GM12878 (cell line): ENCODE measurements around the gene ZNF813.
"Not testable (repeated sequence)": the region's sequence is repeated elsewhere in the genome, so short reads cannot be mapped to it uniquely, and the experiment has no call there.

ENCODE experiments used
- EP300 ChIP-seq, 2 experiments: fragments of 150-350 bp in 1 of 2; IDR thresholded peaks; 2 replicates each; pipeline ENCODE4 v1.6.1; 2011 to 2012; ENCODE audit warnings: low read depth in 2 of 2, low read length in 2 of 2, borderline replicate concordance in 1 of 2, improper control_type of control experiment in 1 of 2, inconsistent platforms in 1 of 2; ENCODE audit not compliant: control insufficient read depth in 1 of 2
- HDAC2 ChIP-seq: fragments of 200-600 bp; sonication (generic); IDR thresholded peaks from 2 replicates; pipeline ENCODE4 v1.6.1; 2017
- NFIC ChIP-seq: IDR thresholded peaks from 2 replicates; pipeline ENCODE4 v1.6.1; 2012; ENCODE audit warnings: low read depth, mild to moderate bottlenecking, inconsistent platforms, low read length, moderate library complexity
- ZBED1 ChIP-seq: IDR thresholded peaks from 2 replicates; pipeline ENCODE4 v1.6.1; 2016; ENCODE audit warnings: borderline replicate concordance
- TF ChIP-seq, protein P1 (sequence below): IDR thresholded peaks from 2 replicates; pipeline ENCODE4 v1.6.1; 2011; ENCODE audit warnings: low read depth, low read length, improper control_type of control experiment, borderline replicate concordance
- TF ChIP-seq, protein P2 (sequence below), 3 experiments: IDR thresholded peaks in 2 of 3; conservative IDR thresholded peaks in 1 of 3; 2 replicates each; pipeline ENCODE4 v1.5.1; 2011; ENCODE audit warnings: low read depth in 3 of 3, low read length in 3 of 3, mild to moderate bottlenecking in 3 of 3, control low read depth in 2 of 3, moderate library complexity in 2 of 3, inconsistent platforms in 1 of 3, mixed read lengths in 1 of 3; ENCODE audit not compliant: control insufficient read depth in 2 of 3, insufficient read depth in 1 of 3; ENCODE audit errors: extremely low read depth in 1 of 3
- TF ChIP-seq, protein P3 (sequence below): fragments of 450-650 bp; IDR thresholded peaks from 2 replicates; pipeline ENCODE4 v1.6.1; 2016; ENCODE audit warnings: mild to moderate bottlenecking
- TF ChIP-seq, protein P4 (sequence below): IDR thresholded peaks from 2 replicates; pipeline ENCODE4 v1.6.1; 2011; ENCODE audit warnings: low read depth, mild to moderate bottlenecking, low read length, moderate library complexity, borderline replicate concordance; ENCODE audit errors: extremely low read depth
- TF ChIP-seq, protein P5 (sequence below): fragments of 450-650 bp; IDR thresholded peaks from 2 replicates; pipeline ENCODE4 v1.6.1; 2014; ENCODE audit warnings: mild to moderate bottlenecking
- TF ChIP-seq, protein P6 (sequence below): IDR thresholded peaks from 2 replicates; pipeline ENCODE4 v1.6.1; 2011; ENCODE audit warnings: mild to moderate bottlenecking, low read depth, low read length, moderate library complexity; ENCODE audit not compliant: insufficient replicate concordance

DNA sequence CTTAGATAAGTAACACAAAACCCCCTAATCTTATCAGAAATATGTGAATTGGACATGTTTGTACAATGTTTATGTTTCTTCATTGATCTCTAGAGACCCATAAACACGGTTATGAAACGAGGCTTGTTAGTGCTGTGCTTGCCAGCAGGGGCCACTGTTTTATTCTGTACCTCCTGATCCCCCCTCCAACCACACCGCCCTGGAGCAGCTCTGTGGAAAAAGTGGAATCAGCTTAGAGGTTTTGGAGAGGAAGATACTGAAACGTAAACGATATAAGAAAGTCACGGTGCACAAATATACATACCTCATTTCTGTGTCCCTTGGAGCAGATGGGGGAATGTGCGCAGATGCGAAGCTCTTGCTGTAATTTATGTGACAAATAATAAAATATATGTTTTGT lies 43.9 kb upstream of the ZNF813 start:
- TF ChIP-seq, protein P1, sequence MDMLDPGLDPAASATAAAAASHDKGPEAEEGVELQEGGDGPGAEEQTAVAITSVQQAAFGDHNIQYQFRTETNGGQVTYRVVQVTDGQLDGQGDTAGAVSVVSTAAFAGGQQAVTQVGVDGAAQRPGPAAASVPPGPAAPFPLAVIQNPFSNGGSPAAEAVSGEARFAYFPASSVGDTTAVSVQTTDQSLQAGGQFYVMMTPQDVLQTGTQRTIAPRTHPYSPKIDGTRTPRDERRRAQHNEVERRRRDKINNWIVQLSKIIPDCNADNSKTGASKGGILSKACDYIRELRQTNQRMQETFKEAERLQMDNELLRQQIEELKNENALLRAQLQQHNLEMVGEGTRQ: not testable (repeated sequence)
- TF ChIP-seq, protein P2, sequence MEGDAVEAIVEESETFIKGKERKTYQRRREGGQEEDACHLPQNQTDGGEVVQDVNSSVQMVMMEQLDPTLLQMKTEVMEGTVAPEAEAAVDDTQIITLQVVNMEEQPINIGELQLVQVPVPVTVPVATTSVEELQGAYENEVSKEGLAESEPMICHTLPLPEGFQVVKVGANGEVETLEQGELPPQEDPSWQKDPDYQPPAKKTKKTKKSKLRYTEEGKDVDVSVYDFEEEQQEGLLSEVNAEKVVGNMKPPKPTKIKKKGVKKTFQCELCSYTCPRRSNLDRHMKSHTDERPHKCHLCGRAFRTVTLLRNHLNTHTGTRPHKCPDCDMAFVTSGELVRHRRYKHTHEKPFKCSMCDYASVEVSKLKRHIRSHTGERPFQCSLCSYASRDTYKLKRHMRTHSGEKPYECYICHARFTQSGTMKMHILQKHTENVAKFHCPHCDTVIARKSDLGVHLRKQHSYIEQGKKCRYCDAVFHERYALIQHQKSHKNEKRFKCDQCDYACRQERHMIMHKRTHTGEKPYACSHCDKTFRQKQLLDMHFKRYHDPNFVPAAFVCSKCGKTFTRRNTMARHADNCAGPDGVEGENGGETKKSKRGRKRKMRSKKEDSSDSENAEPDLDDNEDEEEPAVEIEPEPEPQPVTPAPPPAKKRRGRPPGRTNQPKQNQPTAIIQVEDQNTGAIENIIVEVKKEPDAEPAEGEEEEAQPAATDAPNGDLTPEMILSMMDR (IDR thresholded peaks at IDR 0.05 in 2 of 3, conservative IDR thresholded peaks at IDR 0.05 in 1 of 3; ENCODE audit: control insufficient read depth in 2 of 3, extremely low read depth in 1 of 3, insufficient read depth in 1 of 3, low read depth in 3 of 3, low read length in 3 of 3): not testable (repeated sequence)
- TF ChIP-seq, protein P3, sequence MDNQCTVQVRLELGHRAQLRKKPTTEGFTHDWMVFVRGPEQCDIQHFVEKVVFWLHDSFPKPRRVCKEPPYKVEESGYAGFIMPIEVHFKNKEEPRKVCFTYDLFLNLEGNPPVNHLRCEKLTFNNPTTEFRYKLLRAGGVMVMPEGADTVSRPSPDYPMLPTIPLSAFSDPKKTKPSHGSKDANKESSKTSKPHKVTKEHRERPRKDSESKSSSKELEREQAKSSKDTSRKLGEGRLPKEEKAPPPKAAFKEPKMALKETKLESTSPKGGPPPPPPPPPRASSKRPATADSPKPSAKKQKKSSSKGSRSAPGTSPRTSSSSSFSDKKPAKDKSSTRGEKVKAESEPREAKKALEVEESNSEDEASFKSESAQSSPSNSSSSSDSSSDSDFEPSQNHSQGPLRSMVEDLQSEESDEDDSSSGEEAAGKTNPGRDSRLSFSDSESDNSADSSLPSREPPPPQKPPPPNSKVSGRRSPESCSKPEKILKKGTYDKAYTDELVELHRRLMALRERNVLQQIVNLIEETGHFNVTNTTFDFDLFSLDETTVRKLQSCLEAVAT: not testable (repeated sequence)
- TF ChIP-seq, protein P4, sequence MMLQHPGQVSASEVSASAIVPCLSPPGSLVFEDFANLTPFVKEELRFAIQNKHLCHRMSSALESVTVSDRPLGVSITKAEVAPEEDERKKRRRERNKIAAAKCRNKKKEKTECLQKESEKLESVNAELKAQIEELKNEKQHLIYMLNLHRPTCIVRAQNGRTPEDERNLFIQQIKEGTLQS: not testable (repeated sequence)
- TF ChIP-seq ZBED1; EP300 (IDR thresholded peaks at IDR 0.05; ENCODE audit: borderline replicate concordance in 1 of 2, control insufficient read depth in 1 of 2, low read depth in 2 of 2, low read length in 2 of 2); NFIC; HDAC2: not testable (repeated sequence)
- TF ChIP-seq, protein P5, sequence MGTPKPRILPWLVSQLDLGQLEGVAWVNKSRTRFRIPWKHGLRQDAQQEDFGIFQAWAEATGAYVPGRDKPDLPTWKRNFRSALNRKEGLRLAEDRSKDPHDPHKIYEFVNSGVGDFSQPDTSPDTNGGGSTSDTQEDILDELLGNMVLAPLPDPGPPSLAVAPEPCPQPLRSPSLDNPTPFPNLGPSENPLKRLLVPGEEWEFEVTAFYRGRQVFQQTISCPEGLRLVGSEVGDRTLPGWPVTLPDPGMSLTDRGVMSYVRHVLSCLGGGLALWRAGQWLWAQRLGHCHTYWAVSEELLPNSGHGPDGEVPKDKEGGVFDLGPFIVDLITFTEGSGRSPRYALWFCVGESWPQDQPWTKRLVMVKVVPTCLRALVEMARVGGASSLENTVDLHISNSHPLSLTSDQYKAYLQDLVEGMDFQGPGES: not testable (repeated sequence)
- TF ChIP-seq, protein P6, sequence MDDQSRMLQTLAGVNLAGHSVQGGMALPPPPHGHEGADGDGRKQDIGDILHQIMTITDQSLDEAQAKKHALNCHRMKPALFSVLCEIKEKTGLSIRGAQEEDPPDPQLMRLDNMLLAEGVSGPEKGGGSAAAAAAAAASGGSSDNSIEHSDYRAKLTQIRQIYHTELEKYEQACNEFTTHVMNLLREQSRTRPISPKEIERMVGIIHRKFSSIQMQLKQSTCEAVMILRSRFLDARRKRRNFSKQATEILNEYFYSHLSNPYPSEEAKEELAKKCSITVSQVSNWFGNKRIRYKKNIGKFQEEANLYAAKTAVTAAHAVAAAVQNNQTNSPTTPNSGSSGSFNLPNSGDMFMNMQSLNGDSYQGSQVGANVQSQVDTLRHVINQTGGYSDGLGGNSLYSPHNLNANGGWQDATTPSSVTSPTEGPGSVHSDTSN: not testable (repeated sequence)
